GM23338 (cell line): Measurements from ENCODE around the gene RNF20. TPM values are rescaled to one million over a fixed set of nuclear protein-coding genes. Genes with fewer than 3 reads are reported as not detected.
A peak's percentile ranks its signal among the peaks of the same experiment; 100 is the strongest.

ENCODE experiments used
- ATAC-seq: fragments of 200-7000 bp; cut with Tn5 transposase; 3 replicates; pipeline ENCODE4 v1.9.1; 2020
- DNase-seq: peaks from one replicate; pipeline ENCODE4 v3.0.0-alpha.2; 2015; ENCODE audit warnings: low spot score
- H2AFZ ChIP-seq: fragments of 200-600 bp; sonication (generic); 2 replicates; pipeline ENCODE4 v1.8.0; 2016; ENCODE audit warnings: antibody characterized with exemption, mild to moderate bottlenecking, moderate library complexity
- H3F3A ChIP-seq: fragments of 200-600 bp; sonication (generic); replicated peaks from 2 replicates; pipeline ENCODE4 v1.8.0; 2017; ENCODE audit warnings: antibody characterized with exemption, mixed run types, low read depth
- H3K27ac ChIP-seq: fragments of 200-600 bp; sonication (generic); 2 replicates; pipeline ENCODE4 v1.6.1; 2016; ENCODE audit warnings: low read depth
- H3K27me3 ChIP-seq: fragments of 200-600 bp; sonication (generic); 2 replicates; pipeline ENCODE4 v1.8.0; 2016; ENCODE audit warnings: mild to moderate bottlenecking, mixed run types, moderate library complexity; ENCODE audit not compliant: insufficient read depth
- H3K36me3 ChIP-seq: fragments of 200-600 bp; sonication (generic); 2 replicates; pipeline ENCODE4 v1.8.0; 2016; ENCODE audit warnings: mild to moderate bottlenecking; ENCODE audit not compliant: insufficient read depth
- H3K4me1 ChIP-seq: fragments of 200-600 bp; sonication (generic); 2 replicates; pipeline ENCODE4 v1.8.0; 2016; ENCODE audit warnings: mild to moderate bottlenecking, moderate library complexity; ENCODE audit not compliant: insufficient read depth
- H3K4me2 ChIP-seq: fragments of 200-600 bp; sonication (generic); 2 replicates; pipeline ENCODE4 v1.7.1; 2017; ENCODE audit warnings: mixed run types
- H3K4me3 ChIP-seq: fragments of 200-600 bp; sonication (generic); 2 replicates; pipeline ENCODE4 v1.6.1; 2016; ENCODE audit warnings: mixed run types
- H3K79me2 ChIP-seq: fragments of 200-600 bp; sonication (generic); replicated peaks from 2 replicates; pipeline ENCODE4 v1.8.0; 2017; ENCODE audit warnings: mild to moderate bottlenecking; ENCODE audit not compliant: insufficient read depth
- H3K9me2 ChIP-seq: fragments of 200-600 bp; sonication (generic); 2 replicates; pipeline ENCODE4 v1.8.0; 2017; ENCODE audit not compliant: insufficient read depth
- H4K20me1 ChIP-seq: fragments of 200-600 bp; sonication (generic); replicated peaks from 2 replicates; pipeline ENCODE4 v1.8.0; 2017; ENCODE audit warnings: mild to moderate bottlenecking; ENCODE audit not compliant: insufficient read depth
- H3K27ac Mint-ChIP-seq: 2 replicates; pipeline ENCODE4 v1.8.0; 2020; ENCODE audit warnings: inconsistent platforms, mild to moderate bottlenecking, moderate library complexity, mixed read lengths
- H3K27me3 Mint-ChIP-seq: 3 replicates; pipeline ENCODE4 v1.8.0; 2022; ENCODE audit warnings: low read depth, mild to moderate bottlenecking, moderate library complexity, mixed read lengths, inconsistent platforms; ENCODE audit not compliant: insufficient read depth, poor library complexity
- H3K36me3 Mint-ChIP-seq: 3 replicates; pipeline ENCODE4 v1.8.0; 2021; ENCODE audit warnings: low read depth, mild to moderate bottlenecking, inconsistent platforms, moderate library complexity, mixed read lengths
- H3K4me1 Mint-ChIP-seq: 3 replicates; pipeline ENCODE4 v1.8.0; 2020; ENCODE audit warnings: mild to moderate bottlenecking, inconsistent platforms, mixed read lengths
- H3K4me3 Mint-ChIP-seq: 3 replicates; pipeline ENCODE4 v1.8.0; 2021; ENCODE audit warnings: moderate library complexity, mild to moderate bottlenecking, inconsistent platforms, mixed read lengths
- H3K9me3 Mint-ChIP-seq: 3 replicates; pipeline ENCODE4 v1.8.0; 2020; ENCODE audit warnings: moderate library complexity, mild to moderate bottlenecking, inconsistent platforms, mixed read lengths
- CREB1 ChIP-seq: fragments of 250-450 bp; sonication (Bioruptor Pico); IDR thresholded peaks from 2 replicates; pipeline ENCODE4 v1.5.0; 2020; ENCODE audit warnings: low read depth, mild to moderate bottlenecking, moderate library complexity
- ETS1 ChIP-seq: IDR thresholded peaks from 2 replicates; pipeline ENCODE4 v1.6.1; 2016; ENCODE audit warnings: antibody characterized with exemption
- EZH2 ChIP-seq: fragments of 200-600 bp; sonication (generic); IDR thresholded peaks from one replicate; pipeline ENCODE4 v1.8.0; 2017; ENCODE audit warnings: antibody characterized with exemption, mild to moderate bottlenecking, low read depth; ENCODE audit not compliant: unreplicated experiment
- EZH2phosphoT487 ChIP-seq: fragments of 200-600 bp; sonication (generic); IDR thresholded peaks from one replicate; pipeline ENCODE4 v1.8.1; 2018; ENCODE audit warnings: antibody characterized with exemption; ENCODE audit not compliant: unreplicated experiment
- JUNB ChIP-seq: IDR thresholded peaks from one replicate; pipeline ENCODE4 v1.6.1; 2016; ENCODE audit warnings: antibody characterized with exemption; ENCODE audit not compliant: unreplicated experiment
- NANOG ChIP-seq: IDR thresholded peaks from 2 replicates; pipeline ENCODE4 v1.6.1; 2016; ENCODE audit warnings: antibody characterized with exemption, borderline replicate concordance
- POLR2AphosphoS5 ChIP-seq: IDR thresholded peaks from 2 replicates; pipeline ENCODE4 v1.6.1; 2016; ENCODE audit warnings: antibody characterized with exemption, low read depth
- STAT1 ChIP-seq: IDR thresholded peaks from one replicate; pipeline ENCODE4 v1.6.1; 2016; ENCODE audit warnings: antibody characterized with exemption; ENCODE audit not compliant: unreplicated experiment
- ZNF114 ChIP-seq: fragments of 250-450 bp; sonication (Bioruptor Pico); IDR thresholded peaks from 2 replicates; pipeline ENCODE4 v1.5.0; 2020; ENCODE audit warnings: mild to moderate bottlenecking, moderate library complexity
- ZNF331 ChIP-seq: fragments of 250-450 bp; sonication (Bioruptor Pico); IDR thresholded peaks from 2 replicates; pipeline ENCODE4 v1.5.0; 2020; ENCODE audit warnings: low read depth, mild to moderate bottlenecking, moderate library complexity
- polyA plus RNA-seq: library from polyadenylated mRNA; unstranded; fragments of >200 nt; fragmentation: Nextera tagmentation; extraction: Ambion mirVana; gene quantifications from 2 replicates; pipeline ENCODE4 v1.2.1, GENCODE V29; 2016
- total RNA-seq: library from RNA; depleted of rRNA; stranded (reverse); fragments of >200 nt; shearing (Covaris generic); gene quantifications from 2 replicates; pipeline ENCODE4 v1.2.3, GENCODE V29; 2014
- TF ChIP-seq, protein P1 (sequence below), 2 experiments: fragments of 200-600 bp in 1 of 2; sonication (generic) in 1 of 2; conservative IDR thresholded peaks; 2 replicates each; pipeline versions ENCODE4 v1.5.1 to v1.6.1; 2016 to 2017; ENCODE audit warnings: antibody characterized with exemption in 2 of 2, low read depth in 2 of 2, mild to moderate bottlenecking in 2 of 2, moderate library complexity in 1 of 2
- TF ChIP-seq, protein P2 (sequence below): IDR thresholded peaks from one replicate; pipeline ENCODE4 v1.6.1; 2018; ENCODE audit warnings: antibody characterized with exemption; ENCODE audit not compliant: unreplicated experiment

Gene RNF20
- total and polyA plus RNA-seq, 2 experiments from 2014 or later: 33.6 to 36.2 TPM

DNA sequence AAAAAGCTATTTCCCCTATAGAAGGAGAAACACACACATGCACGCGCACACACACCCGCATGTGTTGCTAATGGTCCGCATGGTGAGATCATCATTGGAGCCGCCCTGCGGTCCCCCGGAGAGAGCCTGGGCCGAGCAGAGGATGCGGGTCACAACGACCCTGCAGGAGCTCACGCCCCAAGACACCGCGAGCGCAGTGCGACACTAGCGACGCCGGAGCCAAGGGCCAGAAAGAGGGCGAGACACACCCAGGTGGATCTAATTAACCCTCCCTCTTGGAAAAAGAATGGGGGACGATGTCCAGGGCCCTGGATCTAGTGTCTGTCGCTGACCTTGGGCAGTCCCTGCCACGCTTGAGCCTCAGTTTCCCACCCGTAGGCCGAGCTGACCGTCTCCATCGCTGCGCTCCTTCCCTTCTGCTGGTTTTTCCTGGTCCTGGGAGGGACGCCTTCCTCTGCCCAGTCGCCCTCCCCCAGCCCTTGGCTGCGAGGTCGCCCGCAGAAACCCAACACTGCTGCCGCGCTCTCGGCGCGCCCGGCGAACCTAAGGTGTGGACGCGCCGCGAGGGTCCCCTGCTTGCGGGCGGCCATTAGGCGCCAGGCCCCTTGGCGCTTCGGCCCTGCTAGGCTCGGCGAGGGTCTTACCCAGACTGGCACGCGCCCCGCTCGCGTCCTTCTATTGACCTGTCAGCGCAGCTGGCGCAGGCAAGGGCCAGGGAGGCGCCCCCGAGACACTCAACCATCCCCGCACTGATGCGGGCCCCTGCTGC, 47.5 kb upstream of the RNF20 start:
- Histone ChIP-seq H3K4me2 (peak overlapping the region; percentile 90), H3K4me1 (peaks cover 12% of the 10 kb centered on the region), H3K9me2 (no peaks in the 10 kb centered on the region; the same call in 1 of the 2 replicates), H3K79me2 (peaks cover 15% of the 10 kb centered on the region), H3K27me3 (peaks cover 16% of the 10 kb centered on the region), H4K20me1 (no peaks in the 10 kb centered on the region), H3F3A (no peaks in the 10 kb centered on the region), H2AFZ (peak overlapping the region; percentile 95; the same call in 1 of the 2 replicates), H3K27ac (no peak overlapping the region), H3K36me3 (no peaks in the 10 kb centered on the region), H3K4me3 (peak overlapping the region; percentile 76)
- DNase-seq (peak; percentile 81), ATAC-seq (peak; percentile 70)
- Mint-ChIP-seq H3K36me3 (no peaks in the 10 kb centered on the region), H3K9me3 (no peaks in the 10 kb centered on the region), H3K27me3 (peaks cover 11% of the 10 kb centered on the region), H3K4me1 (peaks cover 28% of the 10 kb centered on the region; the same call in 2 of the 3 replicates), H3K4me3 (peak overlapping the region; percentile 91), H3K27ac (no peak overlapping the region)
- peak; percentile 39; the same call in 1 of the 2 replicates for TF ChIP-seq CREB1 (CRISPR knock-in tag)
- TF ChIP-seq POLR2AphosphoS5: no peak; the same call in 1 of the 2 replicates

- no peaks in the 10 kb centered on the region for H4K20me1 ChIP-seq
- H3K27ac ChIP-seq: peak overlapping the region; percentile 7; the same call in 1 of the 2 replicates
- no peaks in the 10 kb centered on the region for H3K36me3 ChIP-seq
- H2AFZ ChIP-seq: peak overlapping the region; percentile 95
- H3K4me2 ChIP-seq: peak overlapping the region; percentile 90
- H3F3A ChIP-seq: no peaks in the 10 kb centered on the region
- Mint-ChIP-seq H3K9me3 (no peaks in the 10 kb centered on the region), H3K27ac (peak overlapping the region; percentile 82; the same call in 1 of the 2 replicates), H3K27me3 (peaks cover 8% of the 10 kb centered on the region), H3K4me3 (peak overlapping the region; percentile 91), H3K36me3 (no peaks in the 10 kb centered on the region), H3K4me1 (peaks cover 24% of the 10 kb centered on the region; the same call in 2 of the 3 replicates)
- peaks cover 12% of the 10 kb centered on the region for H3K4me1 ChIP-seq
- ATAC-seq (peak; percentile 91), DNase-seq (peak; percentile 93)
- H3K27me3 ChIP-seq: peaks cover 16% of the 10 kb centered on the region
- H3K9me2 ChIP-seq: no peaks in the 10 kb centered on the region; the same call in 1 of the 2 replicates
- H3K4me3 ChIP-seq: peak overlapping the region; percentile 76
- H3K79me2 ChIP-seq: peaks cover 13% of the 10 kb centered on the region
- TF ChIP-seq, protein P1, sequence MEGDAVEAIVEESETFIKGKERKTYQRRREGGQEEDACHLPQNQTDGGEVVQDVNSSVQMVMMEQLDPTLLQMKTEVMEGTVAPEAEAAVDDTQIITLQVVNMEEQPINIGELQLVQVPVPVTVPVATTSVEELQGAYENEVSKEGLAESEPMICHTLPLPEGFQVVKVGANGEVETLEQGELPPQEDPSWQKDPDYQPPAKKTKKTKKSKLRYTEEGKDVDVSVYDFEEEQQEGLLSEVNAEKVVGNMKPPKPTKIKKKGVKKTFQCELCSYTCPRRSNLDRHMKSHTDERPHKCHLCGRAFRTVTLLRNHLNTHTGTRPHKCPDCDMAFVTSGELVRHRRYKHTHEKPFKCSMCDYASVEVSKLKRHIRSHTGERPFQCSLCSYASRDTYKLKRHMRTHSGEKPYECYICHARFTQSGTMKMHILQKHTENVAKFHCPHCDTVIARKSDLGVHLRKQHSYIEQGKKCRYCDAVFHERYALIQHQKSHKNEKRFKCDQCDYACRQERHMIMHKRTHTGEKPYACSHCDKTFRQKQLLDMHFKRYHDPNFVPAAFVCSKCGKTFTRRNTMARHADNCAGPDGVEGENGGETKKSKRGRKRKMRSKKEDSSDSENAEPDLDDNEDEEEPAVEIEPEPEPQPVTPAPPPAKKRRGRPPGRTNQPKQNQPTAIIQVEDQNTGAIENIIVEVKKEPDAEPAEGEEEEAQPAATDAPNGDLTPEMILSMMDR (conservative IDR thresholded peaks at IDR 0.05; ENCODE audit: low read depth in 2 of 2): peak; percentile 45 to 70
- TF ChIP-seq EZH2: no peak
- no peak for TF ChIP-seq ZNF331 (CRISPR knock-in tag)
- peak; percentile 76 for TF ChIP-seq POLR2AphosphoS5
- TF ChIP-seq EZH2phosphoT487: no peak
- no peak for TF ChIP-seq ETS1
- TF ChIP-seq STAT1: no peak
- TF ChIP-seq ZNF114: no peak
- TF ChIP-seq JUNB: no peak
- TF ChIP-seq, protein P2, sequence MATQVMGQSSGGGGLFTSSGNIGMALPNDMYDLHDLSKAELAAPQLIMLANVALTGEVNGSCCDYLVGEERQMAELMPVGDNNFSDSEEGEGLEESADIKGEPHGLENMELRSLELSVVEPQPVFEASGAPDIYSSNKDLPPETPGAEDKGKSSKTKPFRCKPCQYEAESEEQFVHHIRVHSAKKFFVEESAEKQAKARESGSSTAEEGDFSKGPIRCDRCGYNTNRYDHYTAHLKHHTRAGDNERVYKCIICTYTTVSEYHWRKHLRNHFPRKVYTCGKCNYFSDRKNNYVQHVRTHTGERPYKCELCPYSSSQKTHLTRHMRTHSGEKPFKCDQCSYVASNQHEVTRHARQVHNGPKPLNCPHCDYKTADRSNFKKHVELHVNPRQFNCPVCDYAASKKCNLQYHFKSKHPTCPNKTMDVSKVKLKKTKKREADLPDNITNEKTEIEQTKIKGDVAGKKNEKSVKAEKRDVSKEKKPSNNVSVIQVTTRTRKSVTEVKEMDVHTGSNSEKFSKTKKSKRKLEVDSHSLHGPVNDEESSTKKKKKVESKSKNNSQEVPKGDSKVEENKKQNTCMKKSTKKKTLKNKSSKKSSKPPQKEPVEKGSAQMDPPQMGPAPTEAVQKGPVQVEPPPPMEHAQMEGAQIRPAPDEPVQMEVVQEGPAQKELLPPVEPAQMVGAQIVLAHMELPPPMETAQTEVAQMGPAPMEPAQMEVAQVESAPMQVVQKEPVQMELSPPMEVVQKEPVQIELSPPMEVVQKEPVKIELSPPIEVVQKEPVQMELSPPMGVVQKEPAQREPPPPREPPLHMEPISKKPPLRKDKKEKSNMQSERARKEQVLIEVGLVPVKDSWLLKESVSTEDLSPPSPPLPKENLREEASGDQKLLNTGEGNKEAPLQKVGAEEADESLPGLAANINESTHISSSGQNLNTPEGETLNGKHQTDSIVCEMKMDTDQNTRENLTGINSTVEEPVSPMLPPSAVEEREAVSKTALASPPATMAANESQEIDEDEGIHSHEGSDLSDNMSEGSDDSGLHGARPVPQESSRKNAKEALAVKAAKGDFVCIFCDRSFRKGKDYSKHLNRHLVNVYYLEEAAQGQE: no peak
- no peak for TF ChIP-seq NANOG
These were observed 46.8 kb upstream of the RNF20 start for GRCh38 chr9:101486693-101487442.
